Measurements from ENCODE around the gene SRL.

Gene SRL

DNA sequence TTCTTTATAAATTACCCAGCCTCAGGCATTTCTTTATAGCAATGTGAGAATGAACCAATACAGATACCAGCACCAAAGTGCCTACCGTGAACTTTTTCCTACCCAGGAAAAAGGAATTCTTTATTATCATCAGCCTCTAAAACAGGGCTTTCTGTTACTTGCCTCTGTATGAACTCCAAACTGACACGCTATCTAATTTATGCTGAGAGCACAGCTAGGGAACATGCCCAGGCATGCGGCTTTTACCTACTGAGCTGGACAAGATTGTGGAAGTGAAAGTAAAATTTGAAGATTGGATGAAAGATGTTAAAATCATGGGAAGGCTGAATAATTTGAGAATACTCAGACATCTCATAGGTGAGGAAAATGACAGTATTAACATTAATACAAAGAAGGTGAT lies 101.2 kb downstream of the SRL start:
- no peaks in the 10 kb centered on the region for H3K27me3 ChIP-seq (ENCODE audit: control insufficient read depth in 1 of 2, insufficient read depth in 2 of 2, low read length in 2 of 2)
- H3K9ac ChIP-seq (ENCODE audit: low read length in 2 of 2), result no peak overlapping the region
- H3K4me1 ChIP-seq (ENCODE audit: control insufficient read depth, insufficient read depth, low read length), result no peaks in the 10 kb centered on the region
- no peaks in the 10 kb centered on the region for H3K9me3 ChIP-seq (ENCODE audit: control insufficient read depth in 2 of 2, low read length in 2 of 2)
- H3K27ac ChIP-seq (ENCODE audit: low read length), result no peak overlapping the region
- no peaks in the 10 kb centered on the region for H3K36me3 ChIP-seq (ENCODE audit: control insufficient read depth in 2 of 2, insufficient read depth in 2 of 2, low read length in 2 of 2)
- H3K4me3 ChIP-seq (ENCODE audit: low read length in 2 of 2), result no peak overlapping the region

DNA sequence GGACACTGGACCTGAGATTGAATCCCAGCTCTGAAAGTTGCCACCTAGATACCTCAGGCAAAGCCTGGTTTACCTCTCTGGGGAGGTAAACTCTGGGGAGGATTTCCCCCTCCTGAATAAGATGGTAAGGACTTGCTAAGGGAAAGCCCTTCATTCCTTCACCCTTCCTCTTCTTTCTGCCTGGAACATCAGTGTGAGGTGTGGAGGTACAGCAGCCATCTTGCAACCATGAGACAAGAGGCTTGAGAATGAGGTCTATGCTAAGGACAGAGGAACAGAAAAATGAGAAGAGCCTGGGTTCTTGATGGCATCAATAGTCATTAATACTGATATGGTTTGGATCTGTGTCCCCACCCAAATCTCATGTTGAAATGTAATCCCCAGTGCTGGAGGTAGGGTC lies 101.9 kb downstream of the SRL start:
- Histone ChIP-seq H3K36me3 (ENCODE audit: control insufficient read depth in 2 of 2, insufficient read depth in 2 of 2, low read length in 2 of 2) (no peaks in the 10 kb centered on the region), H3K4me3 (ENCODE audit: low read length in 2 of 2) (no peak overlapping the region), H3K27me3 (ENCODE audit: control insufficient read depth in 1 of 2, insufficient read depth in 2 of 2, low read length in 2 of 2) (no peaks in the 10 kb centered on the region), H3K9me3 (ENCODE audit: control insufficient read depth in 2 of 2, low read length in 2 of 2) (no peaks in the 10 kb centered on the region), H3K27ac (ENCODE audit: low read length) (no peak overlapping the region), H3K9ac (ENCODE audit: low read length in 2 of 2) (no peak overlapping the region), H3K4me1 (ENCODE audit: control insufficient read depth, insufficient read depth, low read length) (no peaks in the 10 kb centered on the region)

Data from stomach smooth muscle (tissue), 2 donors.